IMR-90 (cell line): ENCODE measurements around the gene PODXL2. TPM values are rescaled to one million over a fixed set of nuclear protein-coding genes. Genes with fewer than 3 reads are reported as not detected.

ENCODE experiments used
- ATAC-seq: fragments of 200-7000 bp; cut with Tn5 transposase; 2 replicates; pipeline ENCODE4 v1.9.1; 2020; ENCODE audit warnings: low read depth, mild to moderate bottlenecking, moderate library complexity
- BruUV-seq: library from RNA; stranded (reverse); fragments of 400-500 nt; replicated peaks from 2 replicates; lab custom pipeline; 2021; lab: Mats Ljungman, UMichigan
- CTCF ChIA-PET: fragments of 300-600 bp; formaldehyde crosslinking; extraction: SDS; loops from one replicate; lab custom pipeline; 2021; ENCODE audit warnings: antibody characterized with exemption; lab: Yijun Ruan, JAX
- POLR2A ChIA-PET: fragments of 300-600 bp; sonication (Branson Sonifier 250); formaldehyde crosslinking; loops from one replicate; lab custom pipeline; 2022; ENCODE audit warnings: antibody characterized with exemption; ENCODE audit not compliant: unreplicated experiment; lab: Charles Lee
- DNase-seq: peaks from one replicate; pipeline ENCODE4 v3.0.0; 2013
- H2AFZ ChIP-seq: replicated peaks from 2 replicates; pipeline ENCODE3; 2013; ENCODE audit warnings: low read length, mild to moderate bottlenecking; ENCODE audit not compliant: poor library complexity
- H2AK5ac ChIP-seq: 2 replicates; pipeline ENCODE4 v1.6.1; 2013; ENCODE audit warnings: low read depth, low read length, inconsistent platforms
- H2AK9ac ChIP-seq: replicated peaks from 2 replicates; pipeline ENCODE3; 2013; ENCODE audit warnings: mild to moderate bottlenecking, low read depth, low read length, moderate library complexity; ENCODE audit not compliant: poor library complexity
- H2BK120ac ChIP-seq: 2 replicates; pipeline ENCODE4 v1.6.1; 2013; ENCODE audit warnings: low read depth, low read length, inconsistent platforms
- H2BK15ac ChIP-seq: 3 replicates; pipeline ENCODE4 v1.6.1; 2013; ENCODE audit warnings: low read depth, low read length, inconsistent platforms
- H2BK20ac ChIP-seq: 2 replicates; pipeline ENCODE4 v1.6.1; 2013; ENCODE audit warnings: low read depth, mild to moderate bottlenecking, inconsistent platforms, low read length, moderate library complexity
- H2BK5ac ChIP-seq: 2 replicates; pipeline ENCODE4 v1.6.1; 2013; ENCODE audit warnings: mild to moderate bottlenecking, low read depth, low read length, inconsistent platforms; ENCODE audit not compliant: poor library complexity, severe bottlenecking
- H3K14ac ChIP-seq: replicated peaks from 2 replicates; pipeline ENCODE4 v1.6.1; 2013; ENCODE audit warnings: low read depth, low read length, inconsistent platforms
- H3K18ac ChIP-seq: 2 replicates; pipeline ENCODE4 v1.6.1; 2013; ENCODE audit warnings: low read depth, low read length, control low read depth
- H3K23ac ChIP-seq: 2 replicates; pipeline ENCODE4 v1.6.1; 2013; ENCODE audit warnings: low read depth, low read length, inconsistent platforms
- H3K27ac ChIP-seq: 2 replicates; pipeline ENCODE4 v1.5.1; 2013; ENCODE audit warnings: mild to moderate bottlenecking, control low read depth, low read length; ENCODE audit not compliant: insufficient read depth
- H3K27me3 ChIP-seq: 2 replicates; pipeline ENCODE4 v1.6.1; 2013; ENCODE audit warnings: low read length; ENCODE audit not compliant: control insufficient read depth, insufficient read depth
- H3K36me3 ChIP-seq: 2 replicates; pipeline ENCODE4 v1.6.1; 2013; ENCODE audit warnings: low read length, mixed read lengths; ENCODE audit not compliant: control insufficient read depth, insufficient read depth
- H3K4ac ChIP-seq: 2 replicates; pipeline ENCODE4 v1.6.1; 2013; ENCODE audit warnings: low read depth, low read length, inconsistent platforms
- H3K4me1 ChIP-seq: 2 replicates; pipeline ENCODE4 v1.6.1; 2013; ENCODE audit warnings: low read length, mixed read lengths; ENCODE audit not compliant: control insufficient read depth, insufficient read depth
- H3K4me2 ChIP-seq: 2 replicates; pipeline ENCODE4 v1.6.1; 2013; ENCODE audit warnings: low read depth, mild to moderate bottlenecking, control low read depth, low read length, moderate library complexity
- H3K4me3 ChIP-seq: 2 replicates; pipeline ENCODE4 v1.5.1; 2013; ENCODE audit warnings: low read depth, mild to moderate bottlenecking, control low read depth, low read length, moderate library complexity; ENCODE audit not compliant: insufficient read depth
- H3K56ac ChIP-seq: 2 replicates; pipeline ENCODE4 v1.6.1; 2013; ENCODE audit warnings: low read length, inconsistent platforms; ENCODE audit not compliant: insufficient read depth; ENCODE audit errors: extremely low read depth
- H3K79me1 ChIP-seq, 2 experiments: 2 replicates each; pipeline ENCODE4 v1.6.1; 2013; ENCODE audit warnings: low read length in 2 of 2, inconsistent platforms in 1 of 2, low read depth in 1 of 2
- H3K9ac ChIP-seq: 2 replicates; pipeline ENCODE4 v1.6.1; 2013; ENCODE audit warnings: low read depth, low read length, control low read depth
- H3K9me1 ChIP-seq: 2 replicates; pipeline ENCODE4 v1.6.1; 2013; ENCODE audit warnings: low read length, inconsistent platforms; ENCODE audit not compliant: insufficient read depth
- H3K9me3 ChIP-seq: 2 replicates; pipeline ENCODE4 v1.6.1; 2013; ENCODE audit warnings: low read length; ENCODE audit not compliant: control insufficient read depth, insufficient read depth
- H4K20me1 ChIP-seq: 2 replicates; pipeline ENCODE4 v1.6.1; 2013; ENCODE audit warnings: low read length, inconsistent platforms; ENCODE audit not compliant: insufficient read depth
- H4K5ac ChIP-seq: 2 replicates; pipeline ENCODE4 v1.6.1; 2013; ENCODE audit warnings: mild to moderate bottlenecking, low read depth, low read length, control low read depth
- H4K8ac ChIP-seq, 2 experiments: 2 replicates each; pipeline ENCODE4 v1.6.1; 2013; ENCODE audit warnings: low read depth in 2 of 2, low read length in 2 of 2, control low read depth in 1 of 2, inconsistent platforms in 1 of 2
- H4K91ac ChIP-seq: 2 replicates; pipeline ENCODE4 v1.6.1; 2013; ENCODE audit warnings: low read depth, low read length, inconsistent platforms; ENCODE audit not compliant: insufficient read depth
- BHLHE40 ChIP-seq: fragments of 150-350 bp; IDR thresholded peaks from 2 replicates; pipeline ENCODE4 v1.6.1; 2016; ENCODE audit warnings: mild to moderate bottlenecking, low read depth, low read length
- CEBPB ChIP-seq: IDR thresholded peaks from 2 replicates; pipeline ENCODE4 v1.6.1; 2012; ENCODE audit warnings: low read depth, low read length, improper control_type of control experiment
- CHD1 ChIP-seq: IDR thresholded peaks from 2 replicates; pipeline ENCODE4 v1.6.1; 2012; ENCODE audit warnings: low read depth, low read length, improper control_type of control experiment
- CTCF ChIP-seq: conservative IDR thresholded peaks from 2 replicates; pipeline ENCODE4 v1.5.1; 2012; ENCODE audit warnings: mild to moderate bottlenecking, low read depth, low read length, improper control_type of control experiment
- ELK1 ChIP-seq: fragments of 150-350 bp; IDR thresholded peaks from 2 replicates; pipeline ENCODE4 v1.6.1; 2016; ENCODE audit warnings: low read depth, mild to moderate bottlenecking, low read length, moderate library complexity, borderline replicate concordance
- FOS ChIP-seq: fragments of 150-350 bp; IDR thresholded peaks from 2 replicates; pipeline ENCODE4 v1.6.1; 2016; ENCODE audit warnings: low read depth, low read length
- MAFK ChIP-seq: IDR thresholded peaks from 2 replicates; pipeline ENCODE4 v1.6.1; 2012; ENCODE audit warnings: low read depth, low read length, improper control_type of control experiment
- MAZ ChIP-seq: IDR thresholded peaks from 2 replicates; pipeline ENCODE4 v1.6.1; 2012; ENCODE audit warnings: low read depth, mild to moderate bottlenecking, low read length, improper control_type of control experiment, moderate library complexity, borderline replicate concordance
- MXI1 ChIP-seq: IDR thresholded peaks from 2 replicates; pipeline ENCODE4 v1.6.1; 2012; ENCODE audit warnings: low read depth, mild to moderate bottlenecking, low read length, moderate library complexity, borderline replicate concordance
- NFE2L2 ChIP-seq: fragments of 150-350 bp; IDR thresholded peaks from 2 replicates; pipeline ENCODE4 v1.6.1; 2016; ENCODE audit warnings: low read depth, mild to moderate bottlenecking, low read length
- POLR2A ChIP-seq: IDR thresholded peaks from 2 replicates; pipeline ENCODE4 v1.6.1; 2012; ENCODE audit warnings: mild to moderate bottlenecking, low read depth, low read length
- RAD21 ChIP-seq: IDR thresholded peaks from 2 replicates; pipeline ENCODE4 v1.6.1; 2012; ENCODE audit warnings: low read length, improper control_type of control experiment
- RCOR1 ChIP-seq: IDR thresholded peaks from 2 replicates; pipeline ENCODE4 v1.6.1; 2012; ENCODE audit warnings: mild to moderate bottlenecking, low read length, improper control_type of control experiment; ENCODE audit not compliant: insufficient replicate concordance
- RFX5 ChIP-seq: IDR thresholded peaks from 2 replicates; pipeline ENCODE4 v1.8.0; 2012; ENCODE audit warnings: low read depth, mild to moderate bottlenecking, low read length, moderate library complexity
- SMC3 ChIP-seq: fragments of 150-350 bp; IDR thresholded peaks from 2 replicates; pipeline ENCODE4 v1.6.1; 2016; ENCODE audit warnings: low read depth, mild to moderate bottlenecking, antibody characterized with exemption, low read length, moderate library complexity
- USF2 ChIP-seq: fragments of 150-350 bp; IDR thresholded peaks from 2 replicates; pipeline ENCODE4 v1.6.1; 2017; ENCODE audit warnings: mild to moderate bottlenecking, antibody characterized with exemption, low read length, low read depth
- WGBS, 2 experiments: methylation state at CpG; one replicate each; pipeline versions ENCODE4 v1.1.5 to v1.1.7; 2013; ENCODE audit warnings: missing lambda C conversion rate in 2 of 2; ENCODE audit not compliant: insufficient read length in 1 of 2; ENCODE audit errors: extremely low coverage in 2 of 2; 5-methylcytosine and 5-hydroxymethylcytosine counted together
- dilution Hi-C: fragments of 300-500 bp; cut with HindIII; formaldehyde crosslinking; loops from one replicate; pipeline ENCODE4 v1.14.3; 2018; ENCODE audit warnings: low sequenced_read_pairs; ENCODE audit not compliant: unreplicated experiment
- in situ Hi-C: fragments of 300-500 bp; cut with MboI; formaldehyde crosslinking; loops from 3 replicates; pipeline ENCODE4 v1.14.3; 2019; ENCODE audit warnings: low sequenced_read_pairs, inconsistent platforms, mixed read lengths
- intact Hi-C: fragments of 100-400 bp; cut with micrococcal nuclease; formaldehyde crosslinking; loops from 2 replicates; pipeline ENCODE4 v1.10.0; 2022
- polyA plus RNA-seq, 3 experiments: library from polyadenylated mRNA; depleted of rRNA; stranded (reverse); fragments of >200 nt; gene quantifications; 2 replicates each; pipeline ENCODE4 v1.2.3, GENCODE V29; 2012; ENCODE audit warnings: low replicate concordance in 1 of 3
- total RNA-seq: library from RNA; depleted of rRNA; stranded (reverse); fragments of >200 nt; gene quantifications from 2 replicates; pipeline ENCODE4 v1.2.3, GENCODE V29; 2012

PODXL2 gene
- total and polyA plus RNA-seq, 2 of the 4 experiments (the other 2 are of a cell fraction), result 1.6 to 5.4 TPM

GRCh38 chr3:127650236-127650635, 21.3 kb downstream of the PODXL2 start:
- POLR2A ChIA-PET, result interaction anchor here (0.5 kb wide), 1 partner anchor 480 kb away, joined by 3 read pairs; no protein-coding TSS in a partner anchor
- no peak for DNase-seq
- H2AFZ ChIP-seq, result no peak overlapping the region
- no peak for TF ChIP-seq NFE2L2
- TF ChIP-seq CHD1, result no peak
- no peak for TF ChIP-seq MAFK
- TF ChIP-seq SMC3, result no peak
- TF ChIP-seq POLR2A, result no peak
- TF ChIP-seq ELK1, result no peak
- no peak for TF ChIP-seq RFX5
- no peak for TF ChIP-seq RCOR1
- TF ChIP-seq USF2, result no peak
- no peak for TF ChIP-seq BHLHE40
- no peak for TF ChIP-seq RAD21
- no peak for TF ChIP-seq CTCF
- TF ChIP-seq FOS, result no peak
- TF ChIP-seq MXI1, result no peak
- no peak for TF ChIP-seq MAZ
- TF ChIP-seq CEBPB, result no peak
- H3K9me3 ChIP-seq, result no peaks in the 10 kb centered on the region
- CTCF ChIA-PET, result interaction anchor here (1.6 kb wide), 1 partner anchor 309 kb away, joined by 5 read pairs; no protein-coding TSS in a partner anchor
- no peak overlapping the region for H3K23ac ChIP-seq
- no peak overlapping the region for H3K4me3 ChIP-seq
- no peak overlapping the region for H2BK5ac ChIP-seq
- H2BK15ac ChIP-seq, result no peak overlapping the region
- no peak overlapping the region for H4K5ac ChIP-seq
- in situ Hi-C loops, result loop anchor here (10.0 kb wide), 1 partner anchor 315 kb away; no protein-coding TSS in a partner anchor
- no peak overlapping the region for H2BK120ac ChIP-seq
- H3K4me1 ChIP-seq, result peaks cover under 1% of the 10 kb centered on the region; the same call in 1 of the 2 replicates
- H3K9me1 ChIP-seq, result no peaks in the 10 kb centered on the region
- H3K56ac ChIP-seq, result no peak overlapping the region
- no peak overlapping the region for H4K8ac ChIP-seq
- H3K79me1 ChIP-seq, result no peaks in the 10 kb centered on the region
- no peak overlapping the region for H3K18ac ChIP-seq
- no peak overlapping the region for H2BK20ac ChIP-seq
- H4K91ac ChIP-seq, result no peak overlapping the region
- H4K20me1 ChIP-seq, result no peaks in the 10 kb centered on the region
- no peak overlapping the region for H2AK9ac ChIP-seq
- no peak overlapping the region for H3K27ac ChIP-seq
- H2AK5ac ChIP-seq, result no peak overlapping the region
- no peak for ATAC-seq
- 100% methylated on average over 1 of the region's 4 CpGs; no CpG with 5 or more reads in 1 of the 2 experiments for WGBS, 2 experiments
- BruUV-seq, result no TSS peak
- no peak overlapping the region for H3K14ac ChIP-seq
- H3K27me3 ChIP-seq, result peaks cover 12% of the 10 kb centered on the region
- dilution Hi-C loops, result no loop called here
- no peak overlapping the region for H3K9ac ChIP-seq
- no peak overlapping the region for H3K4ac ChIP-seq
- no peaks in the 10 kb centered on the region for H3K36me3 ChIP-seq
- no peak overlapping the region for H3K4me2 ChIP-seq
- intact Hi-C loops, result loop anchor here (5.0 kb wide), 1 partner anchor 482 kb away; no protein-coding TSS in a partner anchor
